Glutamatergic neuron (in vitro differentiated cells): ENCODE results near the gene ZFP36L1. TPM values are rescaled to one million over a fixed set of nuclear protein-coding genes. Genes with fewer than 3 reads are reported as not detected.
A peak's percentile ranks its signal among the peaks of the same experiment; 100 is the strongest.

Experiments used
- DNase-seq: peaks from one replicate; pipeline ENCODE4 v3.0.0; 2022
- H3K27ac Mint-ChIP-seq: one replicate; pipeline ENCODE4 v1.8.0; 2020; ENCODE audit warnings: mild to moderate bottlenecking, mixed read lengths, inconsistent platforms; ENCODE audit not compliant: unreplicated experiment
- H3K27me3 Mint-ChIP-seq: one replicate; pipeline ENCODE4 v1.8.0; 2020; ENCODE audit warnings: mild to moderate bottlenecking, moderate library complexity, mixed read lengths, inconsistent platforms; ENCODE audit not compliant: unreplicated experiment
- H3K36me3 Mint-ChIP-seq: one replicate; pipeline ENCODE4 v1.8.0; 2020; ENCODE audit warnings: mild to moderate bottlenecking, mixed read lengths, inconsistent platforms; ENCODE audit not compliant: unreplicated experiment
- H3K4me1 Mint-ChIP-seq: one replicate; pipeline ENCODE4 v1.8.0; 2020; ENCODE audit warnings: mild to moderate bottlenecking, low read depth, mixed read lengths, inconsistent platforms; ENCODE audit not compliant: unreplicated experiment
- H3K4me3 Mint-ChIP-seq: one replicate; pipeline ENCODE4 v1.8.0; 2020; ENCODE audit warnings: mild to moderate bottlenecking, mixed read lengths, inconsistent platforms; ENCODE audit not compliant: unreplicated experiment
- H3K9me3 Mint-ChIP-seq: one replicate; pipeline ENCODE4 v1.8.0; 2020; ENCODE audit warnings: mild to moderate bottlenecking, moderate library complexity, mixed read lengths, inconsistent platforms; ENCODE audit not compliant: unreplicated experiment
- CTCF ChIP-seq: fragments of 200-600 bp; sonication (generic); IDR thresholded peaks from one replicate; pipeline ENCODE4 v1.5.0; 2021; ENCODE audit not compliant: partially characterized antibody, unreplicated experiment
- total RNA-seq: library from RNA; stranded (reverse); fragmentation: NEBNext Ultra II Directional; extraction: Animal tissue kit (Norgen Biotek cat#: 25700); gene quantifications from one replicate; pipeline ENCODE4 v1.2.1, GENCODE V29; 2021; ENCODE audit not compliant: unreplicated experiment

The ZFP36L1 gene
- total RNA-seq, 1 donor from 2014 or later: 2.7 TPM

- H3K4me1 Mint-ChIP-seq: peaks cover 5% of the 10 kb centered on the region
- no peaks in the 10 kb centered on the region for H3K36me3 Mint-ChIP-seq
- H3K27me3 Mint-ChIP-seq: peaks cover 4% of the 10 kb centered on the region
- peaks cover 4% of the 10 kb centered on the region for H3K9me3 Mint-ChIP-seq
- TF ChIP-seq CTCF: no peak
- H3K4me3 Mint-ChIP-seq: no peak overlapping the region
- DNase-seq: no peak
- no peak overlapping the region for H3K27ac Mint-ChIP-seq
Observed at GRCh38 chr14:68820536-68820935, 27.7 kb upstream of the ZFP36L1 start.

DNA sequence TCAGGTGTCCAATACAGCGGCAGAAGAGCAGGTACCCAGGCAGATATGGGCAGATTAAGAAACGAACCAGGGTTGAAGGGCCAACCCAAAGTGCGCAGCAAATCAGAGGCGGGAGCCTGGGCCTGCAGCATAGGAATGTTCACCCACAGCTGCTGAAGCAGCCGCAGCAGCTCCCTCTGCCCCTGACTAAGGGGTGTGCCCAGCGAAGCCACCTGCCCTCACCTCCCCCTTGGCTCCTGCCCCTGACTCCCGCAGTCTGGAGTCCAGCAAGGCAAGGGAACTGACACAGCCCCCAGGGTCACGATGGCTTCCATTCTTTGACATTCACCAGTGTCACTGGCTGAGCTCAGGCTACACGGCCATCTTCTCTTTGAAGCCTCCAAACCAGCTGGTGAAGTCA lies 27.3 kb upstream of the ZFP36L1 start:
- H3K27me3 Mint-ChIP-seq: peaks cover 7% of the 10 kb centered on the region
- H3K36me3 Mint-ChIP-seq: no peaks in the 10 kb centered on the region
- no peak for DNase-seq
- no peak overlapping the region for H3K4me3 Mint-ChIP-seq
- TF ChIP-seq CTCF: no peak
- peaks cover 9% of the 10 kb centered on the region for H3K4me1 Mint-ChIP-seq
- H3K27ac Mint-ChIP-seq: no peak overlapping the region
- H3K9me3 Mint-ChIP-seq: peaks cover 4% of the 10 kb centered on the region

DNA sequence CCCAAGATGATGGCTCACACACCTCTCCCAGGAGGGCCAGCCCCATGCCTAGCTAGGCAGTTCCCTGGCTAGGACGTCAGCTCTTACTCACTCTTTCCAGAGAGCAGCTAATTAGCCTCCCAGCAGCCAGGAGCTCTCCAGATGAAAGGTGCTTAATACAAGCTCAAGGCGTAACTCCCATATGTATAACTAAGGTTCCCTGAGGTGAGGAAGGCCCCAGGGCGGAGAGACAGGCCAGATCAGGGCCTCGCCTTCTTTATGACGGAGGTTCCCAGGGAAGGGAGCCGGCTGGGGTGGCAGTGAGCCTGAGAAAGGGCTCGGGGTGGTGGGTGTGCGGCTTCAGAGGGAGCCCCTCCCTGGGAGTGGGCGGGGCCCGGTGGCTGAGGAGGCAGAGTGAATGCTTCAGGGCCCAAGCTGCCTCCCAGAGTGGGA lies 26.4 kb upstream of the ZFP36L1 start:
- Mint-ChIP-seq H3K36me3 (no peaks in the 10 kb centered on the region), H3K27ac (no peak overlapping the region), H3K4me1 (peaks cover 15% of the 10 kb centered on the region), H3K4me3 (no peak overlapping the region), H3K9me3 (peaks cover 4% of the 10 kb centered on the region), H3K27me3 (peaks cover 7% of the 10 kb centered on the region)
- DNase-seq: no peak
- TF ChIP-seq CTCF: no peak

DNA sequence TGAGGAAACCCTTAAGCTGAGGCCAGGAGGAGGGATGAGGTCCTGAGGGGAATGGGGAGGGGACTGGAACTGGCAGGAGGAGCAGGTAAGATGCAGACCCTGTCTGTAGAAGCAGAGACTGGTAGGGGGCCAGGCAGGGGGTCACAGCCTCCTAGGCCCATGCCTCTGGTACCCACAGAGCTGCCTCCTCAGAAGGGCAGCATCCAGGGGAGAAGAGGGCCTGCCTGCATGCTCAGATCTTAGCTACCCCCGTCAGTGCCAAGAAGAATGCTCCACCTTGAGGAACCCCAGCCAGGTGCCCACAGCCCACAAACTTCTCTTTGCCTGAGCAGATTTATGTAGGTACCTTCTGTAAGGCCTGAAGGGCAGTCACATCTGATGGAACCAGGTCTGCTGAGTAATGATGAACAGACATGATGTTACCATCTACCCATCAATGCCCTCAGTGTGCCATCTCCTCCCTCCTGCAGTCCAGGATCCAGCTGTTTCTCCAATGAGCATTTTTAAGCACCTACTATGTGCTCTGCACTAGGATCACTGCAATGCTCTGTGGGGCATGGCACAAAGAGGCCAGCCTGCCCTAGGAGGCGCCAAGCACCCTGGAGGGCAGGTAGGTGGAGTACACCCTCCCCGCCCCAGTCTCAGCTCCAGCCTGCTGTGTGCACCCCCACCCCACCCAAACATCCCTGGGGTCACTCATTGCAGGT lies 24.8 kb upstream of the ZFP36L1 start:
- DNase-seq: no peak
- Mint-ChIP-seq H3K9me3 (peaks cover 4% of the 10 kb centered on the region), H3K27ac (no peak overlapping the region), H3K4me1 (peaks cover 18% of the 10 kb centered on the region), H3K36me3 (no peaks in the 10 kb centered on the region), H3K27me3 (peaks cover 7% of the 10 kb centered on the region), H3K4me3 (no peak overlapping the region)
- no peak for TF ChIP-seq CTCF

DNA sequence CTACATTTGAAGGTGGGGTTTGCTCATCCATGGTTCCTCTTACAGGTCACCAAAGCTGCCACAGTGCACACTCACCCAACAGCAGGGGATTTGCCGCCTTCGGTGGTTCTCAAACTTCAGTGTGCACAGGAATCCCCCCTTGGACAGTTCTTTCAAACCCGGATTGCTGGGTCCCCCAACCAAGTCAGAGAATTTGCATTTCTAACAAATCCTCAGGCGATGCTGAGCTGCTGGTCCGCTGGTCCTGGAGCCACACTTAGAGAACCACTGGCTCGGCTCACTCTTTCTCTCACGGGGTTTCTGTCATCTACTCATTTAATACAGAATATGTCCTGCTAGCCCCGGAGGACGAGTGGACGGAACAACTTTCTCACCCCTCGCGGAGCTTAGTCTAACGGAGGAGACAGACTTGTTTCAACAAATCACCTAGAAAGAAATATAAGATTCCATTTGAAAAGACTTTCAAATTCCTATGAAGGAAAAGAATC lies 24.1 kb upstream of the ZFP36L1 start:
- H3K9me3 Mint-ChIP-seq: peaks cover 4% of the 10 kb centered on the region
- TF ChIP-seq CTCF: peak; percentile 57
- H3K36me3 Mint-ChIP-seq: no peaks in the 10 kb centered on the region
- H3K27ac Mint-ChIP-seq: no peak overlapping the region
- DNase-seq: no peak
- H3K4me3 Mint-ChIP-seq: peak overlapping the region; percentile 64
- H3K27me3 Mint-ChIP-seq: peaks cover 7% of the 10 kb centered on the region
- peaks cover 18% of the 10 kb centered on the region for H3K4me1 Mint-ChIP-seq
